Activated CD8-positive, alpha-beta T cell treated with anti-CD3 and anti-CD28 coated beads for 36 hours (primary cell): Measurements from ENCODE around the gene ZNF132. TPM values are rescaled to one million over a fixed set of nuclear protein-coding genes. Genes with fewer than 3 reads are reported as not detected.

ENCODE experiments used
- ATAC-seq: fragments of 200-7000 bp; cut with Tn5 transposase; one replicate; pipeline ENCODE4 v1.10.0; 2021; ENCODE audit warnings: mild to moderate bottlenecking, moderate library complexity
- CTCF ChIA-PET: fragments of 350-600 bp; sonication (Branson Sonifier 250); formaldehyde crosslinking; loops from one replicate; lab custom pipeline; 2021; ENCODE audit warnings: antibody characterized with exemption; lab: Charles Lee
- POLR2A ChIA-PET: fragments of 350-600 bp; sonication (Branson Sonifier 250); formaldehyde crosslinking; loops from one replicate; lab custom pipeline; 2021; ENCODE audit warnings: antibody characterized with exemption; lab: Charles Lee
- DNase-seq: peaks from one replicate; pipeline ENCODE4 v3.0.0-alpha.2; 2020
- H3K27ac Mint-ChIP-seq: one replicate; pipeline ENCODE4 v1.8.0; 2021; ENCODE audit warnings: mild to moderate bottlenecking, mixed read lengths
- H3K27me3 Mint-ChIP-seq: one replicate; pipeline ENCODE4 v1.8.0; 2021; ENCODE audit warnings: mixed read lengths
- H3K36me3 Mint-ChIP-seq: one replicate; pipeline ENCODE4 v1.8.0; 2021; ENCODE audit warnings: low read depth, mixed read lengths
- H3K4me1 Mint-ChIP-seq: one replicate; pipeline ENCODE4 v1.8.0; 2021; ENCODE audit warnings: low read depth, mixed read lengths
- H3K4me3 Mint-ChIP-seq: one replicate; pipeline ENCODE4 v1.8.0; 2021; ENCODE audit warnings: mild to moderate bottlenecking, moderate library complexity, mixed read lengths
- H3K9me3 Mint-ChIP-seq: one replicate; pipeline ENCODE4 v1.8.0; 2021; ENCODE audit warnings: mixed read lengths
- CTCF ChIP-seq: fragments of 200-600 bp; IDR thresholded peaks from one replicate; pipeline ENCODE4 v1.8.0; 2022; ENCODE audit warnings: antibody characterized with exemption, mild to moderate bottlenecking
- intact Hi-C: fragments of 100-400 bp; cut with micrococcal nuclease; formaldehyde crosslinking; loops from one replicate; pipeline ENCODE4 v1.10.0; 2022
- total RNA-seq, 2 experiments: library from RNA; stranded (reverse); gene quantifications; one replicate each; pipeline ENCODE4 v1.2.3, GENCODE V29; 2021

The ZNF132 gene
- total RNA-seq, 2 experiments from 2014 or later: 3.4 to 3.8 TPM

- ChIA-PET CTCF (interaction anchor here (0.6 kb wide), 1 partner anchor 154 kb away, joined by 3 read pairs; no protein-coding TSS in a partner anchor), POLR2A (interaction anchor here (0.7 kb wide), 1 partner anchor 11 kb away, joined by 3 read pairs; the partner anchor contains the start of gene ZNF324B)
- no peak for TF ChIP-seq CTCF
- H3K4me3 Mint-ChIP-seq: peak overlapping the region; percentile 81
- H3K9me3 Mint-ChIP-seq: peaks cover 39% of the 10 kb centered on the region
- intact Hi-C loops: no loop called here
- peaks cover 21% of the 10 kb centered on the region for H3K4me1 Mint-ChIP-seq
- peaks cover 45% of the 10 kb centered on the region for H3K36me3 Mint-ChIP-seq
- DNase-seq: no peak
- H3K27ac Mint-ChIP-seq: peak overlapping the region; percentile 90
- ATAC-seq: no peak
- no peaks in the 10 kb centered on the region for H3K27me3 Mint-ChIP-seq
Observed at GRCh38 chr19:58440556-58440955, 603 bp upstream of the ZNF132 start.

GRCh38 chr19:58434217-58434616 lies 5.7 kb downstream of the ZNF132 start:
- peaks cover 93% of the 10 kb centered on the region for H3K36me3 Mint-ChIP-seq
- peaks cover 11% of the 10 kb centered on the region for H3K4me1 Mint-ChIP-seq
- DNase-seq (no peak), ATAC-seq (no peak)
- POLR2A ChIA-PET: interaction anchor here (0.8 to 1.3 kb wide), 3 partner anchors 12 to 47 kb away, joined by 3 read pairs; no protein-coding TSS in a partner anchor
- H3K9me3 Mint-ChIP-seq: peaks cover 78% of the 10 kb centered on the region
- H3K27ac Mint-ChIP-seq: no peak overlapping the region
- no peak overlapping the region for H3K4me3 Mint-ChIP-seq
- intact Hi-C loops: no loop called here
- CTCF ChIA-PET: interaction anchor here (1.0 to 1.1 kb wide), 2 partner anchors 86 to 138 kb away, joined by 3 read pairs; no protein-coding TSS in a partner anchor
- H3K27me3 Mint-ChIP-seq: no peaks in the 10 kb centered on the region
- TF ChIP-seq CTCF: no peak

GRCh38 chr19:58429745-58430144 lies 10.2 kb downstream of the ZNF132 start:
- TF ChIP-seq CTCF: no peak
- Mint-ChIP-seq H3K27me3 (no peaks in the 10 kb centered on the region), H3K27ac (no peak overlapping the region), H3K36me3 (peaks cover 57% of the 10 kb centered on the region), H3K4me1 (no peaks in the 10 kb centered on the region), H3K9me3 (peaks cover 56% of the 10 kb centered on the region), H3K4me3 (no peak overlapping the region)
- ATAC-seq (no peak), DNase-seq (no peak)
- ChIA-PET POLR2A (interaction anchor here (0.8 kb wide), 1 partner anchor 90 kb away, joined by 3 read pairs; the partner anchor contains the start of gene ZBTB45), CTCF (interaction anchor here (0.7 to 1.3 kb wide), 2 partner anchors 34 to 90 kb away, joined by 3 to 4 read pairs; partner anchors contain the start of gene ZBTB45)
- intact Hi-C loops: no loop called here

- Mint-ChIP-seq H3K27me3 (no peaks in the 10 kb centered on the region), H3K4me3 (no peak overlapping the region), H3K4me1 (no peaks in the 10 kb centered on the region), H3K36me3 (peaks cover 48% of the 10 kb centered on the region), H3K27ac (no peak overlapping the region), H3K9me3 (peaks cover 44% of the 10 kb centered on the region)
- no peak for DNase-seq
- intact Hi-C loops: no loop called here
- TF ChIP-seq CTCF: no peak
- POLR2A ChIA-PET: interaction anchor here (0.8 kb wide), 1 partner anchor 91 kb away, joined by 3 read pairs; the partner anchor contains the start of gene ZBTB45
- ATAC-seq: no peak
- CTCF ChIA-PET: no interaction called here
Observed at GRCh38 chr19:58428617-58429016, 11.3 kb downstream of the ZNF132 start.

- POLR2A ChIA-PET: interaction anchor here (0.9 to 3.4 kb wide), 2 partner anchors 8 to 9 kb away, joined by 3 to 10 read pairs; partner anchors contain the start of gene ZNF584
- peaks cover 4% of the 10 kb centered on the region for H3K4me1 Mint-ChIP-seq
- H3K36me3 Mint-ChIP-seq: peaks cover 56% of the 10 kb centered on the region
- CTCF ChIA-PET: no interaction called here
- no peak overlapping the region for H3K27ac Mint-ChIP-seq
- ATAC-seq: no peak
- H3K27me3 Mint-ChIP-seq: no peaks in the 10 kb centered on the region
- no peak overlapping the region for H3K4me3 Mint-ChIP-seq
- intact Hi-C loops: no loop called here
- DNase-seq: no peak
- H3K9me3 Mint-ChIP-seq: no peaks in the 10 kb centered on the region
- no peak for TF ChIP-seq CTCF
Observed at GRCh38 chr19:58417071-58417470, 22.9 kb downstream of the ZNF132 start.
